K562 (cell line): Measurements from ENCODE around the gene CDKL1. TPM values are rescaled to one million over a fixed set of nuclear protein-coding genes. Genes with fewer than 3 reads are reported as not detected.

Experiments
- ATAC-seq: fragments of 200-7000 bp; cut with Tn5 transposase; 3 replicates; pipeline ENCODE4 v1.9.1; 2020; ENCODE audit warnings: moderate library complexity
- BruUV-seq: library from RNA; stranded (reverse); fragments of 400-500 nt; replicated peaks from 2 replicates; lab custom pipeline; 2021; lab: Mats Ljungman, UMichigan
- CTCF ChIA-PET: fragments of 300-600 bp; formaldehyde crosslinking; extraction: SDS; loops from one replicate; lab custom pipeline; 2021; ENCODE audit warnings: low intra/inter-chr PET ratio; lab: Yijun Ruan, JAX
- POLR2A ChIA-PET: fragments of 300-600, 350-650 bp; sonication (Branson Sonifier 250); formaldehyde crosslinking; extraction: SDS; loops from one replicate; lab custom pipeline; 2021; ENCODE audit warnings: antibody characterized with exemption, inconsistent platforms; lab: Yijun Ruan, JAX
- DNase-seq, 4 experiments: peaks; one replicate each; pipeline versions ENCODE4 v3.0.0 to v3.0.0-alpha.2; 2011 to 2018; ENCODE audit warnings: low spot score in 3 of 4, mixed read lengths in 3 of 4; ENCODE audit errors: extremely low read depth in 1 of 4
- FAIRE-seq: peaks from 2 replicates; lab custom pipeline; 2011; peaks lifted over from hg19 to GRCh38; lab: Jason Lieb, UNC
- H2AFZ ChIP-seq: 2 replicates; pipeline ENCODE4 v1.6.0; 2011; ENCODE audit warnings: low read depth, low read length, control low read depth, inconsistent platforms
- H3K27ac ChIP-seq: fragments of 200-600 bp; 3 replicates; pipeline ENCODE4 v1.8.0; 2011; ENCODE audit warnings: low read depth, mild to moderate bottlenecking, control low read depth, inconsistent platforms, low read length, moderate library complexity, mixed read lengths; ENCODE audit errors: extremely low read depth
- H3K27me3 ChIP-seq, 2 experiments: fragments of 300-600 bp in 1 of 2; 2 replicates in 1 of 2; 3 replicates in 1 of 2; pipeline versions ENCODE4 v1.6.0 to v1.8.0; 2011; ENCODE audit warnings: inconsistent platforms in 2 of 2, low read length in 2 of 2, mild to moderate bottlenecking in 1 of 2, mixed read lengths in 1 of 2, moderate library complexity in 1 of 2; ENCODE audit not compliant: control insufficient read depth in 2 of 2, insufficient read depth in 2 of 2
- H3K36me3 ChIP-seq: fragments of 300-600 bp; 3 replicates; pipeline ENCODE4 v1.8.0; 2011; ENCODE audit warnings: mild to moderate bottlenecking, low read length, inconsistent platforms; ENCODE audit not compliant: control insufficient read depth, insufficient read depth
- H3K4me1 ChIP-seq, 2 experiments: fragments of 200-600 bp in 1 of 2; replicated peaks in 1 of 2; 2 replicates in 1 of 2; 3 replicates in 1 of 2; pipeline versions ENCODE4 v1.5.1 to v1.8.0; 2011; ENCODE audit warnings: inconsistent platforms in 2 of 2, low read length in 2 of 2, mild to moderate bottlenecking in 1 of 2, mixed read lengths in 1 of 2, moderate library complexity in 1 of 2; ENCODE audit not compliant: control insufficient read depth in 2 of 2, insufficient read depth in 2 of 2
- H3K4me2 ChIP-seq: 2 replicates; pipeline ENCODE4 v1.6.1; 2011; ENCODE audit warnings: low read length, control low read depth, inconsistent platforms, mixed read lengths; ENCODE audit not compliant: insufficient read depth
- H3K4me3 ChIP-seq: fragments of 200-600 bp; sonication (generic), shearing (Covaris generic); 2 replicates; pipeline ENCODE4 v1.5.1; 2016; ENCODE audit warnings: control low read depth, inconsistent platforms
- H3K79me2 ChIP-seq: fragments of 200-600 bp; 3 replicates; pipeline ENCODE4 v1.8.0; 2011; ENCODE audit warnings: low read length, inconsistent platforms; ENCODE audit not compliant: control insufficient read depth, insufficient read depth
- H3K9ac ChIP-seq, 2 experiments: 2 replicates each; pipeline versions ENCODE4 v1.6.0 to v1.6.1; 2011; ENCODE audit warnings: low read depth in 2 of 2, low read length in 2 of 2, control low read depth in 1 of 2, inconsistent platforms in 1 of 2, mild to moderate bottlenecking in 1 of 2, mixed read lengths in 1 of 2; ENCODE audit not compliant: insufficient read depth in 1 of 2
- H3K9me1 ChIP-seq: one replicate; pipeline ENCODE4 v1.6.0; 2011; ENCODE audit warnings: inconsistent platforms, mild to moderate bottlenecking, low read length, moderate library complexity; ENCODE audit not compliant: control insufficient read depth, insufficient read depth
- H3K9me3 ChIP-seq: replicated peaks from 2 replicates; pipeline ENCODE4 v1.5.1; 2011; ENCODE audit warnings: low read depth, low read length, inconsistent platforms; ENCODE audit not compliant: control insufficient read depth, insufficient read depth
- H4K20me1 ChIP-seq: replicated peaks from 2 replicates; pipeline ENCODE4 v1.6.1; 2011; ENCODE audit warnings: low read length, inconsistent platforms, mixed read lengths; ENCODE audit not compliant: control insufficient read depth, insufficient read depth
- ARNT ChIP-seq, 2 experiments: fragments of 450-650 bp; IDR thresholded peaks; 2 replicates each; pipeline ENCODE4 v1.6.1; 2016; ENCODE audit warnings: mild to moderate bottlenecking in 1 of 2
- BACH1 ChIP-seq: fragments of 200-800 bp; sonication (Bioruptor generic); IDR thresholded peaks from 2 replicates; pipeline ENCODE4 v1.6.1; 2016; ENCODE audit warnings: missing genetic modification characterization, missing compliant biosample characterization
- C11orf30 ChIP-seq: fragments of 450-650 bp; IDR thresholded peaks from 2 replicates; pipeline ENCODE4 v1.6.1; 2016; ENCODE audit warnings: low read depth, mild to moderate bottlenecking
- CREBBP ChIP-seq: IDR thresholded peaks from one replicate; pipeline ENCODE4 v1.6.1; 2012; ENCODE audit warnings: low read depth, mild to moderate bottlenecking, control low read depth, inconsistent platforms, low read length
- DDX20 ChIP-seq: fragments of 450-650 bp; IDR thresholded peaks from 2 replicates; pipeline ENCODE4 v1.6.1; 2016; ENCODE audit warnings: missing genetic modification characterization, low read depth, mild to moderate bottlenecking, missing compliant biosample characterization, moderate library complexity
- HNRNPUL1 ChIP-seq: fragments of 200-400 bp; formaldehyde crosslinking; IDR thresholded peaks from 2 replicates; pipeline ENCODE4 v1.6.1; 2017; ENCODE audit warnings: low read length
- ILF3 ChIP-seq: fragments of 450-650 bp; IDR thresholded peaks from 2 replicates; pipeline ENCODE4 v1.6.1; 2018; ENCODE audit warnings: antibody characterized with exemption, mild to moderate bottlenecking, moderate library complexity, borderline replicate concordance
- ILK ChIP-seq: fragments of 450-650 bp; IDR thresholded peaks from 2 replicates; pipeline ENCODE4 v1.6.1; 2016; ENCODE audit warnings: missing genetic modification characterization, low read depth, mild to moderate bottlenecking, missing compliant biosample characterization, moderate library complexity, borderline replicate concordance
- KLF1 ChIP-seq: fragments of 450-650 bp; IDR thresholded peaks from 2 replicates; pipeline ENCODE4 v1.6.1; 2016; ENCODE audit warnings: missing genetic modification characterization, missing compliant biosample characterization
- KLF10 ChIP-seq: fragments of 250-450 bp; sonication (Bioruptor Pico); IDR thresholded peaks from 2 replicates; pipeline ENCODE4 v1.6.1; 2021; ENCODE audit warnings: matching md5 sums
- MTF1 ChIP-seq: fragments of 250-450 bp; sonication (Bioruptor Pico); IDR thresholded peaks from 2 replicates; pipeline ENCODE4 v1.9.0; 2021; ENCODE audit warnings: moderate library complexity, mild to moderate bottlenecking, inconsistent platforms, borderline replicate concordance
- NFE2L1 ChIP-seq: fragments of 450-650 bp; IDR thresholded peaks from 2 replicates; pipeline ENCODE4 v1.6.1; 2016; ENCODE audit warnings: missing genetic modification characterization, low read depth, mild to moderate bottlenecking, missing compliant biosample characterization, moderate library complexity, borderline replicate concordance
- NRF1 ChIP-seq, 2 experiments: fragments of 450-650 bp; IDR thresholded peaks in 1 of 2; conservative IDR thresholded peaks in 1 of 2; 2 replicates each; pipeline ENCODE4 v1.6.1; 2014; ENCODE audit warnings: mild to moderate bottlenecking in 2 of 2
- RAD51 ChIP-seq: fragments of 450-650 bp; IDR thresholded peaks from 2 replicates; pipeline ENCODE4 v1.7.1; 2016; ENCODE audit warnings: low read depth, mild to moderate bottlenecking, borderline replicate concordance
- RBM17 ChIP-seq: fragments of 200-400 bp; formaldehyde crosslinking; IDR thresholded peaks from 2 replicates; pipeline ENCODE4 v1.6.1; 2017; ENCODE audit warnings: low read depth, mild to moderate bottlenecking, low read length, borderline replicate concordance
- ZBTB8A ChIP-seq: fragments of 450-650 bp; IDR thresholded peaks from 2 replicates; pipeline ENCODE4 v1.6.1; 2018; ENCODE audit warnings: mild to moderate bottlenecking, moderate library complexity; ENCODE audit not compliant: partially characterized antibody
- ZNF57 ChIP-seq: fragments of 450-650 bp; formaldehyde crosslinking; IDR thresholded peaks from 2 replicates; pipeline ENCODE4 v1.4.0; 2020; ENCODE audit warnings: mild to moderate bottlenecking, moderate library complexity
- ZNF77 ChIP-seq: fragments of 250-450 bp; sonication (Bioruptor Pico); IDR thresholded peaks from 2 replicates; pipeline ENCODE4 v1.5.0; 2020
- WGBS: fragments of 100-300 bp; shearing (Covaris generic); methylation state at CpG from one replicate; pipeline ENCODE4 v1.1.6; 2016; ENCODE audit warnings: low coverage, mixed read lengths; ENCODE audit not compliant: insufficient coverage; ENCODE audit errors: missing lambda C conversion rate; 5-methylcytosine and 5-hydroxymethylcytosine counted together
- in situ Hi-C: fragments of 300-500 bp; cut with MboI; formaldehyde crosslinking; loops from 4 replicates; pipeline ENCODE4 v1.15.0; 2018; ENCODE audit warnings: inconsistent platforms, mixed read lengths
- intact Hi-C: fragments of 100-400 bp; cut with micrococcal nuclease; formaldehyde crosslinking; loops from 2 replicates; pipeline ENCODE4 v1.14.2; 2022
- polyA plus RNA-seq, 8 experiments: library from polyadenylated mRNA; depleted of rRNA in 4 of 8; stranded (reverse) in 5 of 8; unstranded in 3 of 8; fragments of >200 nt; fragmentation: Nextera tagmentation in 2 of 8; fragmentation: Illumina TruSeq in 1 of 8; extraction: Ambion mirVana in 2 of 8; extraction: Trizol in 1 of 8; gene quantifications; 2 replicates each; pipeline versions ENCODE4 v1.2.1 to v1.2.3, GENCODE V29; 2011 to 2014; ENCODE audit warnings: inconsistent platforms in 1 of 8, missing spikeins in 1 of 8
- total RNA-seq, 7 experiments: library from RNA; depleted of rRNA in 6 of 7; stranded (reverse); fragments of >200 nt in 6 of 7; fragmentation: Illumina TruSeq in 2 of 7; extraction: Trizol in 2 of 7; gene quantifications; 2 replicates each; pipeline versions ENCODE4 v1.2.1 to v1.2.3, GENCODE V29; 2011 to 2021; ENCODE audit warnings: low replicate concordance in 1 of 7
- TF ChIP-seq, protein P1 (sequence below), 2 experiments: fragments of 450-650 bp in 1 of 2; IDR thresholded peaks; 2 replicates each; pipeline ENCODE4 v1.6.1; 2011 to 2017; ENCODE audit warnings: low read depth in 2 of 2, antibody characterized with exemption in 1 of 2, borderline replicate concordance in 1 of 2, low read length in 1 of 2, mild to moderate bottlenecking in 1 of 2, mixed read lengths in 1 of 2; ENCODE audit not compliant: control insufficient read depth in 1 of 2

CDKL1 gene
- total and polyA plus RNA-seq, 9 of the 15 experiments (the other 6 are each of a cell fraction or from before 2014, with no cell fraction given), result 2.3 to 35.0 (median 7.5) TPM

DNA sequence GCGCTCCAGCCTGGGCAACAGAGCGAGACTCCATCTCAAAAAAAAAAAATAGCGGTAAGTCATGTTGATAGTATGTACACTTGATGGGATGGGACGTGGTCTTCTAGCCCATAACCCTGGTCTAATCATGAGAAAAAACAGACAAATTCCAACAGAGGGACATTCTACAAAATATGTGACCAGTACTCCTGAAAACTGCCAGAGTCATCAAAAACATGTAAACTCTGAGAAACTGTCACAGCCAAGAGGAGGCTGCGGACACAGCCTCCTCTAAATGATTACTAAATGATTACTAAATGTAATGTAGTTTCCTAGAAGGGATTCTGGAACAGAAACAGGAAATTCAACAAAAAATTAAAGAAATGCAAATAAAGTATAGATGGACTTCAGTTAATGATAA lies 20.9 kb downstream of the CDKL1 start:
- no peak for FAIRE-seq
- H3K27me3 ChIP-seq, result no peaks in the 10 kb centered on the region
- H3K9me3 ChIP-seq, result no peaks in the 10 kb centered on the region
- in situ Hi-C loops, result no loop called here
- ChIA-PET POLR2A (no interaction called here), CTCF (no interaction called here)
- H3K79me2 ChIP-seq, result no peaks in the 10 kb centered on the region
- no peak overlapping the region for H3K4me3 ChIP-seq
- H3K4me2 ChIP-seq, result no peak overlapping the region
- no peaks in the 10 kb centered on the region for H3K9me1 ChIP-seq
- no peak overlapping the region for H2AFZ ChIP-seq
- no peak overlapping the region for H3K27ac ChIP-seq
- BruUV-seq, result no TSS peak
- 0 out of 2 replicates have a peak, but pooled peaks cover 3% of the 10 kb centered on the region for H4K20me1 ChIP-seq
- intact Hi-C loops, result no loop called here
- no peak for TF ChIP-seq ARNT (IDR thresholded peaks at IDR 0.05)
- no peak for TF ChIP-seq ZNF57 (CRISPR knock-in tag)
- TF ChIP-seq HNRNPUL1, result no peak
- TF ChIP-seq NRF1 (conservative IDR thresholded peaks at IDR 0.05 in 1 of 2, IDR thresholded peaks at IDR 0.05 in 1 of 2), result no peak
- no peak for TF ChIP-seq C11orf30
- no peak for TF ChIP-seq ZNF77 (CRISPR knock-in tag)
- TF ChIP-seq KLF10, result no peak
- no peak for TF ChIP-seq KLF1
- TF ChIP-seq CREBBP, result no peak
- TF ChIP-seq RBM17, result no peak
- no peak for TF ChIP-seq BACH1 (tag)
- TF ChIP-seq ILK (tag), result no peak
- no peak for TF ChIP-seq DDX20
- TF ChIP-seq MTF1 (CRISPR knock-in tag), result no peak
- TF ChIP-seq RAD51, result no peak
- no peak for TF ChIP-seq ILF3
- no peak for TF ChIP-seq ZBTB8A
- no peak for TF ChIP-seq NFE2L1 (tag)
- TF ChIP-seq, protein P1, sequence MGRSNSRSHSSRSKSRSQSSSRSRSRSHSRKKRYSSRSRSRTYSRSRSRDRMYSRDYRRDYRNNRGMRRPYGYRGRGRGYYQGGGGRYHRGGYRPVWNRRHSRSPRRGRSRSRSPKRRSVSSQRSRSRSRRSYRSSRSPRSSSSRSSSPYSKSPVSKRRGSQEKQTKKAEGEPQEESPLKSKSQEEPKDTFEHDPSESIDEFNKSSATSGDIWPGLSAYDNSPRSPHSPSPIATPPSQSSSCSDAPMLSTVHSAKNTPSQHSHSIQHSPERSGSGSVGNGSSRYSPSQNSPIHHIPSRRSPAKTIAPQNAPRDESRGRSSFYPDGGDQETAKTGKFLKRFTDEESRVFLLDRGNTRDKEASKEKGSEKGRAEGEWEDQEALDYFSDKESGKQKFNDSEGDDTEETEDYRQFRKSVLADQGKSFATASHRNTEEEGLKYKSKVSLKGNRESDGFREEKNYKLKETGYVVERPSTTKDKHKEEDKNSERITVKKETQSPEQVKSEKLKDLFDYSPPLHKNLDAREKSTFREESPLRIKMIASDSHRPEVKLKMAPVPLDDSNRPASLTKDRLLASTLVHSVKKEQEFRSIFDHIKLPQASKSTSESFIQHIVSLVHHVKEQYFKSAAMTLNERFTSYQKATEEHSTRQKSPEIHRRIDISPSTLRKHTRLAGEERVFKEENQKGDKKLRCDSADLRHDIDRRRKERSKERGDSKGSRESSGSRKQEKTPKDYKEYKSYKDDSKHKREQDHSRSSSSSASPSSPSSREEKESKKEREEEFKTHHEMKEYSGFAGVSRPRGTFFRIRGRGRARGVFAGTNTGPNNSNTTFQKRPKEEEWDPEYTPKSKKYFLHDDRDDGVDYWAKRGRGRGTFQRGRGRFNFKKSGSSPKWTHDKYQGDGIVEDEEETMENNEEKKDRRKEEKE (IDR thresholded peaks at IDR 0.05; ENCODE audit: borderline replicate concordance in 1 of 2, control insufficient read depth in 1 of 2, low read depth in 2 of 2, low read length in 1 of 2), result no peak
- ATAC-seq, result no peak
- 0 out of 5 replicates have a peak, but pooled peaks cover 0 to 4% of the 10 kb centered on the region in 2 experiments for H3K4me1 ChIP-seq
- peaks cover 2% of the 10 kb centered on the region; the same call in 1 of the 3 replicates for H3K36me3 ChIP-seq
- no peak for DNase-seq
- no peak overlapping the region for H3K9ac ChIP-seq
- WGBS, result 100% methylated on average over 2 of the region's 5 CpGs
